Mesenchymal stem cell (in vitro differentiated cells and primary cell): Measurements from ENCODE around the gene MVB12B.

Experiments used
- DNase-seq: peaks from one replicate; pipeline ENCODE4 v3.0.0-alpha.2; 2013
- H2AFZ ChIP-seq: one replicate; pipeline ENCODE4 v1.6.1; 2013; ENCODE audit warnings: low read depth, mild to moderate bottlenecking, control low read depth, inconsistent platforms, low read length, moderate library complexity
- H2AK5ac ChIP-seq: 2 replicates; pipeline ENCODE4 v1.6.1; 2013; ENCODE audit warnings: low read length, moderate library complexity, mild to moderate bottlenecking, inconsistent platforms; ENCODE audit not compliant: severe bottlenecking
- H2BK120ac ChIP-seq: one replicate; pipeline ENCODE4 v1.6.1; 2013; ENCODE audit warnings: low read depth, mild to moderate bottlenecking, inconsistent platforms, low read length, moderate library complexity
- H2BK12ac ChIP-seq, 2 experiments: one replicate each; pipeline ENCODE4 v1.6.1; 2013; ENCODE audit warnings: inconsistent platforms in 2 of 2, low read length in 2 of 2, mild to moderate bottlenecking in 2 of 2, moderate library complexity in 2 of 2, control low read depth in 1 of 2
- H2BK15ac ChIP-seq: one replicate; pipeline ENCODE4 v1.6.1; 2013; ENCODE audit warnings: mild to moderate bottlenecking, low read depth, inconsistent platforms; ENCODE audit not compliant: poor library complexity, severe bottlenecking
- H2BK5ac ChIP-seq: 2 replicates; pipeline ENCODE4 v1.6.1; 2013; ENCODE audit warnings: low read depth, mild to moderate bottlenecking, low read length, control low read depth, inconsistent platforms; ENCODE audit not compliant: poor library complexity, severe bottlenecking
- H3K14ac ChIP-seq, 2 experiments: one replicate each; pipeline ENCODE4 v1.6.1; 2013; ENCODE audit warnings: inconsistent platforms in 2 of 2, low read length in 2 of 2, control low read depth in 1 of 2, mild to moderate bottlenecking in 1 of 2, moderate library complexity in 1 of 2
- H3K18ac ChIP-seq, 2 experiments: one replicate each; pipeline ENCODE4 v1.6.1; 2013; ENCODE audit warnings: inconsistent platforms in 2 of 2, low read length in 2 of 2, control low read depth in 1 of 2, low read depth in 1 of 2, mild to moderate bottlenecking in 1 of 2
- H3K23ac ChIP-seq, 2 experiments: one replicate each; pipeline ENCODE4 v1.6.1; 2013; ENCODE audit warnings: inconsistent platforms in 2 of 2, low read length in 2 of 2, mild to moderate bottlenecking in 2 of 2, moderate library complexity in 2 of 2, control low read depth in 1 of 2
- H3K27ac ChIP-seq: 2 replicates; pipeline ENCODE4 v1.5.1; 2013; ENCODE audit warnings: mild to moderate bottlenecking, moderate library complexity, low read length, control low read depth, inconsistent platforms; ENCODE audit not compliant: poor library complexity, severe bottlenecking
- H3K27me3 ChIP-seq, 2 experiments: 2 replicates each; pipeline versions ENCODE4 v1.6.1 to v1.7.0; 2013; ENCODE audit warnings: low read length in 2 of 2, mild to moderate bottlenecking in 2 of 2, moderate library complexity in 2 of 2, control low read depth in 1 of 2, inconsistent platforms in 1 of 2; ENCODE audit not compliant: control insufficient read depth in 1 of 2, insufficient read depth in 1 of 2
- H3K36me3 ChIP-seq, 2 experiments: 2 replicates each; pipeline versions ENCODE4 v1.6.1 to v1.7.0; 2013; ENCODE audit warnings: low read length in 2 of 2, control low read depth in 1 of 2, inconsistent platforms in 1 of 2, low read depth in 1 of 2, mild to moderate bottlenecking in 1 of 2; ENCODE audit not compliant: insufficient read depth in 2 of 2, control insufficient read depth in 1 of 2
- H3K4ac ChIP-seq, 2 experiments: one replicate each; pipeline ENCODE4 v1.6.1; 2013; ENCODE audit warnings: inconsistent platforms in 2 of 2, low read length in 2 of 2, mild to moderate bottlenecking in 2 of 2, moderate library complexity in 2 of 2, control low read depth in 1 of 2, low read depth in 1 of 2
- H3K4me1 ChIP-seq: 2 replicates; pipeline ENCODE4 v1.6.1; 2013; ENCODE audit warnings: low read depth, low read length, control low read depth; ENCODE audit not compliant: control insufficient read depth, insufficient read depth
- H3K4me2 ChIP-seq: 2 replicates; pipeline ENCODE4 v1.6.1; 2013; ENCODE audit warnings: low read length, mild to moderate bottlenecking, inconsistent platforms; ENCODE audit not compliant: poor library complexity, severe bottlenecking
- H3K4me3 ChIP-seq, 2 experiments: 2 replicates each; pipeline versions ENCODE4 v1.5.1 to v1.7.0; 2013; ENCODE audit warnings: low read length in 2 of 2, mild to moderate bottlenecking in 2 of 2, control low read depth in 1 of 2, low read depth in 1 of 2; ENCODE audit not compliant: insufficient read depth in 1 of 2
- H3K79me1 ChIP-seq: replicated peaks from 2 replicates; pipeline ENCODE4 v1.6.1; 2013; ENCODE audit warnings: mild to moderate bottlenecking, control low read depth, low read length, inconsistent platforms; ENCODE audit not compliant: poor library complexity, severe bottlenecking
- H3K9ac ChIP-seq: 2 replicates; pipeline ENCODE4 v1.7.0; 2013; ENCODE audit warnings: mild to moderate bottlenecking, low read length, moderate library complexity
- H3K9me3 ChIP-seq: 2 replicates; pipeline ENCODE4 v1.7.0; 2013; ENCODE audit warnings: mild to moderate bottlenecking, low read length; ENCODE audit not compliant: control insufficient read depth
- H4K8ac ChIP-seq: one replicate; pipeline ENCODE4 v1.6.1; 2013; ENCODE audit warnings: inconsistent platforms, mild to moderate bottlenecking, low read length, moderate library complexity
- H4K91ac ChIP-seq: one replicate; pipeline ENCODE4 v1.6.1; 2013; ENCODE audit warnings: mild to moderate bottlenecking, low read length, inconsistent platforms
- WGBS: methylation state at CpG from one replicate; pipeline ENCODE4 v1.1.7; 2013; ENCODE audit warnings: mixed read lengths; 5-methylcytosine and 5-hydroxymethylcytosine counted together

The MVB12B gene

DNA sequence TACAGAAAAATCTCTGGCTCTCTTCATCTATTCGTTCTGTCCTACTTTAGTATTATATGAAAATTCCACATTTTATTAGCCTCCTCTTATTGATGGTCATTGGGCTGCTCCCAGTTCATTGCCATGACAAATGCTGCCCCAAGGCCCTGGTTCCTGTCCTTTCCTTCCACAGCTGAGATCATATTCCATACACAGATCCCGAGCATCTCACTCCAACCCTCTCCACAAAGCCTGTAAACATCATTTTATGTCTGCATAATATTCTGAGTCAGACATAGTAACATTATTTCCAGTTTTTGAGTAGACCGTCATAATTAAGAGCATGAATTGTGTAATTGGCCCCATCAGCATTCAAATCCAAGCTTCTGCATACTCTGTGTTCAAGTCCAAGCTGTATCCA, 86.3 kb downstream of the MVB12B start:
- no peaks in the 10 kb centered on the region for H3K9me3 ChIP-seq
- WGBS: 87% methylated on average over 2 of the region's 3 CpGs
- no peak overlapping the region for H3K9ac ChIP-seq
- no peak overlapping the region for H2BK120ac ChIP-seq
- no peaks in the 10 kb centered on the region for H3K27me3 ChIP-seq
- no peak overlapping the region for H2BK15ac ChIP-seq
- H3K36me3 ChIP-seq: peaks cover 0 to 11% of the 10 kb centered on the region in 2 experiments
- no peak overlapping the region for H2AFZ ChIP-seq
- no peak overlapping the region for H2BK5ac ChIP-seq
- no peak overlapping the region for H4K8ac ChIP-seq
- H3K4me2 ChIP-seq: no peak overlapping the region
- H3K4me3 ChIP-seq: no peak overlapping the region
- H3K4me1 ChIP-seq: peaks cover 5% of the 10 kb centered on the region
- H3K4ac ChIP-seq: no peak overlapping the region
- no peak overlapping the region for H3K27ac ChIP-seq
- H2AK5ac ChIP-seq: no peak overlapping the region
- no peak for DNase-seq
- H3K23ac ChIP-seq: no peak overlapping the region
- H4K91ac ChIP-seq: no peak overlapping the region
- H3K79me1 ChIP-seq: no peaks in the 10 kb centered on the region
- no peak overlapping the region for H2BK12ac ChIP-seq
- no peak overlapping the region for H3K14ac ChIP-seq
- no peak overlapping the region for H3K18ac ChIP-seq

DNA sequence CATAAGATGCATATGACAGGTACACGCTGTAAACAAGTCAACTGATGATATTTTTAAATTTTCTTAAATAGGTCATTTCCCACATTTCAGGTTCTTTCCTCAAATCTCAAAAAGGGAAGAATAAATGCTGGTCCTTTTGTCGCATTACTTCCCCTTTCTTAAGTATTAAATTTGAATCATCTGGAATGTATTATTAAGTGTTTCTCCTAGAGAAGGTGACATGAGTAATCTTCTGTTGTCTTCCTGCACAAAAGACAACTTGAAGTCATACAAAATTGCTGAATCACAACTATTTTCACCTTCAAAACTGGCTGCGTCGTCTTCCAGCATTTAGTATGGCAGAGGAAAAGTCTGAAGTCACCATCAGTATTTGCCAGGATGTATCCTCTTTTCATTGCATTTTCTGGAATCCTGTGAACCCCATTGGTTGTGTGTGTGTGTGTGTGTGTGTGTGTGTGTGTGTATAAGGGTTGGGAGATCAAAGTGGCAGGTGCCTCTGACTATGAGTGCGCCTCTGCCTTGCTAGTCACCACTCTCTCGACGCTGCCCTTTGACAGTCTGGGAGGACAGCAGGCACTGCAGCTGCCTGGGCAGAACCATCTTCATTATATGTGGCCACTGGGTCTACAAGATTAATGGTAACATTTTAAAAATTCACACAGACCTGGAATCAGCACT, 86.9 kb downstream of the MVB12B start:
- H3K9ac ChIP-seq: no peak overlapping the region
- 96% methylated on average over 4 of the region's 7 CpGs for WGBS

DNA sequence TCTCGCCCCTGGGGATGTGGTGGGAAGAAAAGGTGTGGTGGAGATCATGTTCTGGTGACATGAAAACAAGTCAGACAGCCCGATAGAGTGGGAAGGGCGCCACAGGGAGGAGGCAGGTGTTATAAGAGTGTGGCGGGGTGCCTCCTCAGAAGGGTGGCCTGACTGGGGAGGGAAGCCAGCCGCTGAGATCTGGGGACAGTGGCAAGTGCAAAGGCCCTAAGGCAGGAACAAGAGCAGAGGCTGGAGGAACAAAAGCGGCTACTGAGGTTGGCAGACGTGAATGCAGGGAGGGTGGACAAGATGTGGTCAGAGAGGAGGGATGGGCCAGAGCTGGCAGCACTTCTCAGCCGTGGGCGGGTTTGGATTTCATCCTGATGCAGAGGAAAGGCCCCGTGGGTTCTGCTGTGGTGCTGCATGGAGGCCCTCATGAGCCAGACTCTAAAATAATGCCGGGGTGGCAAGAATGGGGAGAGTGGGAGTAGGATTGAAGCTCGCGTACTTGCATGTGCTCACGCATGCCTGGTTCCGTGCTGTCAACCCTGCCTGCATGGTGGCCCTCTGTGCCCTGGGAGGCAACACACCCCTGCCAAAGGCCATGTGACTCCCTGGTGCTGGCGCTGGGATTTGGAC, 89.2 kb downstream of the MVB12B start:
- DNase-seq: no peak
- Histone ChIP-seq H3K4me2 (no peak overlapping the region), H3K14ac (no peak overlapping the region), H3K36me3 (peaks cover 0 to 6% of the 10 kb centered on the region in 2 experiments), H3K18ac (no peak overlapping the region), H3K4me1 (peaks cover 22% of the 10 kb centered on the region), H4K91ac (no peak overlapping the region), H3K79me1 (no peaks in the 10 kb centered on the region), H3K23ac (no peak overlapping the region), H3K27me3 (no peaks in the 10 kb centered on the region), H2BK15ac (no peak overlapping the region), H2BK12ac (no peak overlapping the region), H3K4ac (no peak overlapping the region), H3K9ac (no peak overlapping the region), H2AK5ac (no peak overlapping the region), H2BK120ac (no peak overlapping the region), H2BK5ac (no peak overlapping the region), H4K8ac (no peak overlapping the region), H3K27ac (no peak overlapping the region), H3K9me3 (no peaks in the 10 kb centered on the region), H2AFZ (no peak overlapping the region), H3K4me3 (no peak overlapping the region)
- WGBS: 89% methylated on average over 16 of the region's 16 CpGs

More for the DNA sequence above, 86.9 kb downstream of the MVB12B start:
- Histone ChIP-seq H2BK12ac (no peak overlapping the region), H2BK5ac (no peak overlapping the region), H3K4ac (no peak overlapping the region), H3K14ac (no peak overlapping the region), H3K4me3 (no peak overlapping the region), H2AK5ac (no peak overlapping the region), H3K4me1 (peaks cover 6% of the 10 kb centered on the region), H3K79me1 (no peaks in the 10 kb centered on the region), H4K91ac (no peak overlapping the region), H3K23ac (no peak overlapping the region), H2AFZ (no peak overlapping the region), H3K27me3 (no peaks in the 10 kb centered on the region), H2BK15ac (no peak overlapping the region), H2BK120ac (no peak overlapping the region), H3K36me3 (peaks cover 0 to 8% of the 10 kb centered on the region in 2 experiments), H3K4me2 (no peak overlapping the region), H3K27ac (no peak overlapping the region), H3K18ac (no peak overlapping the region), H3K9me3 (no peaks in the 10 kb centered on the region), H4K8ac (no peak overlapping the region)
- no peak for DNase-seq

DNA sequence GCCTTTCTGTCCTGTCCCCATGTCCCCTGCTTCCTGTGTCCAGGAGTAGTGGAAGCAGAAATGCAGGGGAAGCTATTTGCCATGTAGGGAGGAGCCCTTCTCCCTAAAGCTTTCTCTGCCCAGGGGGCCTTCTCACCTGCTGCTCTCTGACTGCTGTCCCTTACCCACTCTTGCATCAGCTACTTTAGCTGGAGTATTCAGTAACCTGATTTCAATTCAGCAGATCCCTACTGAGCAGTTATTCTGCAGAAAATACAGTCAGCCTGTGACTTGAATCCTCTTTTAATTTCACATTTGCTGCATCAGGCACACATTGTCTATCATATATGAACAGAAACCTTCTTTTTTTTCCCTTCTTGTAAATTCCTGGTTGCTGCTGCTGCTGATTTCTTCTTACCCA, 90.4 kb downstream of the MVB12B start:
- no peak overlapping the region for H3K27ac ChIP-seq
- H2BK5ac ChIP-seq: no peak overlapping the region
- H3K14ac ChIP-seq: no peak overlapping the region
- H3K9me3 ChIP-seq: no peaks in the 10 kb centered on the region
- no peak overlapping the region for H2BK120ac ChIP-seq
- H3K27me3 ChIP-seq: no peaks in the 10 kb centered on the region
- H3K4me2 ChIP-seq: no peak overlapping the region
- H3K4me1 ChIP-seq: peaks cover 25% of the 10 kb centered on the region
- DNase-seq: no peak
- H3K79me1 ChIP-seq: no peaks in the 10 kb centered on the region
- no peak overlapping the region for H3K4me3 ChIP-seq
- H2AK5ac ChIP-seq: no peak overlapping the region
- no peak overlapping the region for H3K18ac ChIP-seq
- H4K91ac ChIP-seq: no peak overlapping the region
- no peak overlapping the region for H4K8ac ChIP-seq
- H3K9ac ChIP-seq: no peak overlapping the region
- H2BK15ac ChIP-seq: no peak overlapping the region
- H3K23ac ChIP-seq: no peak overlapping the region
- no peak overlapping the region for H2BK12ac ChIP-seq
- no peak overlapping the region for H3K4ac ChIP-seq
- H2AFZ ChIP-seq: no peak overlapping the region
- peaks cover 5 to 6% of the 10 kb centered on the region in 2 experiments for H3K36me3 ChIP-seq
